Naive thymus-derived CD4-positive, alpha-beta T cell (primary cell): ENCODE data around the gene LRRFIP1. TPM values are rescaled to one million over a fixed set of nuclear protein-coding genes. Genes with fewer than 3 reads are reported as not detected.

Experiments used
- ATAC-seq: fragments of 150-1000 bp; cut with Tn5 transposase; 2 replicates; pipeline ENCODE4 v1.10.0; 2021; ENCODE audit warnings: mild to moderate bottlenecking, moderate library complexity
- CTCF ChIA-PET: fragments of 350-600 bp; sonication (Branson Sonifier 250); formaldehyde crosslinking; loops from one replicate; lab custom pipeline; 2021; ENCODE audit warnings: antibody characterized with exemption; lab: Charles Lee
- POLR2A ChIA-PET: fragments of 350-600 bp; sonication (Branson Sonifier 250); formaldehyde crosslinking; loops from one replicate; lab custom pipeline; 2021; ENCODE audit warnings: antibody characterized with exemption, inconsistent platforms; lab: Charles Lee
- DNase-seq, 9 donors: peaks; one replicate each; pipeline versions ENCODE4 v3.0.0 to v3.0.0-alpha.2; 2020 to 2022; ENCODE audit warnings: mixed read lengths in 1 of 9
- H3K27ac ChIP-seq: one replicate; pipeline ENCODE4 v1.7.0; 2013; ENCODE audit warnings: mild to moderate bottlenecking, low read depth, low read length, moderate library complexity
- H3K27me3 ChIP-seq, 2 donors: one replicate each; pipeline ENCODE4 v1.7.0; 2013; ENCODE audit warnings: low read length in 2 of 2, mild to moderate bottlenecking in 2 of 2, moderate library complexity in 2 of 2; ENCODE audit not compliant: control insufficient read depth in 2 of 2, insufficient read depth in 2 of 2
- H3K36me3 ChIP-seq, 3 experiments: 1 replicate in 2 of 3; 2 replicates in 1 of 3; pipeline ENCODE4 v1.7.0; 2013; ENCODE audit warnings: low read length in 3 of 3, mild to moderate bottlenecking in 3 of 3, moderate library complexity in 1 of 3; ENCODE audit not compliant: insufficient read depth in 3 of 3, control insufficient read depth in 2 of 3
- H3K4me1 ChIP-seq, 2 donors: one replicate each; pipeline ENCODE4 v1.7.0; 2013; ENCODE audit warnings: low read length in 2 of 2, mild to moderate bottlenecking in 2 of 2, moderate library complexity in 1 of 2; ENCODE audit not compliant: control insufficient read depth in 2 of 2, insufficient read depth in 2 of 2
- H3K4me3 ChIP-seq: 2 replicates; pipeline ENCODE4 v1.7.0; 2013; ENCODE audit warnings: mild to moderate bottlenecking, low read length
- H3K9me3 ChIP-seq, 3 experiments: 1 replicate in 2 of 3; 2 replicates in 1 of 3; pipeline ENCODE4 v1.7.0; 2013; ENCODE audit warnings: low read length in 3 of 3; ENCODE audit not compliant: control insufficient read depth in 2 of 3
- H3K27ac Mint-ChIP-seq, 9 donors: one replicate each; pipeline ENCODE4 v1.8.0; 2020 to 2022; ENCODE audit warnings: mixed read lengths in 9 of 9, mild to moderate bottlenecking in 8 of 9, moderate library complexity in 5 of 9, inconsistent platforms in 2 of 9
- H3K27me3 Mint-ChIP-seq, 5 donors: one replicate each; pipeline ENCODE4 v1.8.0; 2021 to 2022; ENCODE audit warnings: mixed read lengths in 5 of 5, mild to moderate bottlenecking in 1 of 5
- H3K36me3 Mint-ChIP-seq, 5 donors: one replicate each; pipeline ENCODE4 v1.8.0; 2020 to 2022; ENCODE audit warnings: mixed read lengths in 5 of 5, mild to moderate bottlenecking in 3 of 5, inconsistent platforms in 1 of 5
- H3K4me1 Mint-ChIP-seq, 7 donors: one replicate each; pipeline ENCODE4 v1.8.0; 2020 to 2022; ENCODE audit warnings: mixed read lengths in 7 of 7, mild to moderate bottlenecking in 3 of 7, inconsistent platforms in 1 of 7
- H3K4me3 Mint-ChIP-seq, 10 donors: one replicate each; pipeline ENCODE4 v1.8.0; 2020 to 2022; ENCODE audit warnings: mild to moderate bottlenecking in 10 of 10, mixed read lengths in 10 of 10, moderate library complexity in 6 of 10, inconsistent platforms in 2 of 10
- H3K9me3 Mint-ChIP-seq, 11 donors: one replicate each; pipeline ENCODE4 v1.8.0; 2020 to 2022; ENCODE audit warnings: mixed read lengths in 11 of 11, mild to moderate bottlenecking in 4 of 11, inconsistent platforms in 1 of 11, moderate library complexity in 1 of 11
- intact Hi-C, 2 donors: fragments of 100-400 bp; cut with micrococcal nuclease; formaldehyde crosslinking; loops; one replicate each; pipeline ENCODE4 v1.15.1; 2023
- polyA plus RNA-seq, 2 donors: library from polyadenylated mRNA; unstranded; fragments of 300-500 nt; fragmentation: Illumina TruSeq; gene quantifications; one replicate each; pipeline ENCODE4 v1.2.3, GENCODE V29; 2021
- total RNA-seq, 6 experiments: library from RNA in 5 of 6; stranded (reverse) in 5 of 6; gene quantifications; 1 replicate in 5 of 6; 2 replicates in 1 of 6; pipeline ENCODE4 v1.2.3 and lab custom pipeline; 2021 to 2026

Gene LRRFIP1
- total and polyA plus RNA-seq, 7 experiments from 2014 or later: 82.2 to 257 (median 105) TPM

- intact Hi-C loops: loop anchor here (1.0 to 10.0 kb wide), 3 partner anchors 12 to 749 kb away; partner anchors contain the start of gene ASB1 (in 1 of the 2)
- ChIA-PET POLR2A (interaction anchor here (1.3 to 15.8 kb wide), 6 partner anchors 9 to 71 kb away, joined by 3 to 349 read pairs (median 17); no protein-coding TSS in a partner anchor), CTCF (interaction anchor here (0.7 to 8.2 kb wide), 3 partner anchors 15 to 70 kb away, joined by 3 to 181 read pairs (median 111); no protein-coding TSS in a partner anchor)
- Histone ChIP-seq H3K36me3 (no peaks in the 10 kb centered on the region), H3K4me3 (peak overlapping the region; percentile 66), H3K4me1 (peaks cover 30 to 38% of the 10 kb centered on the region in 2 donors), H3K27me3 (no peaks in the 10 kb centered on the region), H3K9me3 (no peaks in the 10 kb centered on the region), H3K27ac (peak overlapping the region; percentile 99)
- Mint-ChIP-seq H3K4me3 (peak overlapping the region; percentile 84 to 97 (median 90)), H3K9me3 (peaks cover 0 to 2% (median 0%) of the 10 kb centered on the region in 11 donors), H3K4me1 (peaks cover 37 to 62% (median 57%) of the 10 kb centered on the region in 7 donors), H3K27ac (peak overlapping the region; percentile 94 to 100 (median 99)), H3K36me3 (no peaks in the 10 kb centered on the region), H3K27me3 (peaks cover 0 to 2% (median 0%) of the 10 kb centered on the region in 5 donors)
- no peak for ATAC-seq
- peak in 2 of 9 donors; percentile 26 to 34 for DNase-seq
These were observed 47.9 kb downstream of the LRRFIP1 start for GRCh38 chr2:237675316-237675715.

- H3K4me1 Mint-ChIP-seq: peaks cover 19 to 49% (median 31%) of the 10 kb centered on the region in 7 donors
- Histone ChIP-seq H3K27me3 (no peaks in the 10 kb centered on the region), H3K36me3 (no peaks in the 10 kb centered on the region), H3K4me3 (no peak overlapping the region), H3K4me1 (peaks cover 0 to 13% of the 10 kb centered on the region in 2 donors), H3K27ac (no peak overlapping the region), H3K9me3 (no peaks in the 10 kb centered on the region)
- CTCF ChIA-PET: interaction anchor here (1.7 kb wide), 1 partner anchor 8 kb away, joined by 6 read pairs; no protein-coding TSS in a partner anchor
- intact Hi-C loops: no loop called here
- POLR2A ChIA-PET: interaction anchor here (0.6 to 15.8 kb wide), 2 partner anchors 11 to 279 kb away, joined by 3 to 349 read pairs; no protein-coding TSS in a partner anchor
- DNase-seq (no peak), ATAC-seq (no peak)
- no peaks in the 10 kb centered on the region for H3K9me3 Mint-ChIP-seq
- H3K27me3 Mint-ChIP-seq: no peaks in the 10 kb centered on the region
- peaks cover 0 to 5% (median 0%) of the 10 kb centered on the region in 5 donors for H3K36me3 Mint-ChIP-seq
- H3K4me3 Mint-ChIP-seq: no peak overlapping the region
- peak overlapping the region in 2 of 9 donors; percentile 18 to 36 for H3K27ac Mint-ChIP-seq
These were observed 53.5 kb downstream of the LRRFIP1 start for GRCh38 chr2:237680702-237681478.

DNA sequence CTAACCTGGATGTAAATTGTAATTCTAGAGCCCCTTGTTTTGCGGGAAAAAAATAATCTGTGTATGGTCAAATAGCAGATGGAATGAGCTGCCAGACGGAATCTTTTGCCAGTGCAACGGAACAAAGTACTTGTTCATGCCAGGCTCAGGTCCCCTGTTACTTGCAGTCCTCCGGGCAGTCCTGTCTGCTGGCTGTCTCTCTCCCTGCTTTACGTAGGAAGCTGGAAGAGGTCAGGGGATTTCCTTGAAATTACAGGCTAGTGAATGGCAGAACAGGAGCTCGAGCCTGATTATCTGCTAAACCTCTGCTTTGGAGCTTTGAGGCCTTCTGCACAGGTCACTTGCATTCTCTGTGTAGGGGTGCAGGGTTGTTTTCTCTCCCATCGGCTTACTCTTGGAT, 54.8 kb downstream of the LRRFIP1 start:
- Mint-ChIP-seq H3K4me3 (no peak overlapping the region), H3K36me3 (peaks cover 0 to 5% (median 0%) of the 10 kb centered on the region in 5 donors), H3K27ac (no peak overlapping the region), H3K4me1 (peaks cover 18 to 48% (median 31%) of the 10 kb centered on the region in 7 donors), H3K9me3 (no peaks in the 10 kb centered on the region), H3K27me3 (no peaks in the 10 kb centered on the region)
- intact Hi-C loops: no loop called here
- Histone ChIP-seq H3K36me3 (no peaks in the 10 kb centered on the region), H3K9me3 (no peaks in the 10 kb centered on the region), H3K4me3 (no peak overlapping the region), H3K27ac (no peak overlapping the region), H3K27me3 (no peaks in the 10 kb centered on the region), H3K4me1 (peaks cover 6 to 10% of the 10 kb centered on the region in 2 donors)
- ATAC-seq (no peak), DNase-seq (peak in 1 of 9 donors; percentile 16)
- ChIA-PET CTCF (interaction anchor here (0.5 to 1.7 kb wide), 4 partner anchors 9 to 98 kb away, joined by 3 to 6 read pairs (median 5); no protein-coding TSS in a partner anchor), POLR2A (interaction anchor here (15.8 kb wide), 1 partner anchor 10 kb away, joined by 349 read pairs; no protein-coding TSS in a partner anchor)

DNA sequence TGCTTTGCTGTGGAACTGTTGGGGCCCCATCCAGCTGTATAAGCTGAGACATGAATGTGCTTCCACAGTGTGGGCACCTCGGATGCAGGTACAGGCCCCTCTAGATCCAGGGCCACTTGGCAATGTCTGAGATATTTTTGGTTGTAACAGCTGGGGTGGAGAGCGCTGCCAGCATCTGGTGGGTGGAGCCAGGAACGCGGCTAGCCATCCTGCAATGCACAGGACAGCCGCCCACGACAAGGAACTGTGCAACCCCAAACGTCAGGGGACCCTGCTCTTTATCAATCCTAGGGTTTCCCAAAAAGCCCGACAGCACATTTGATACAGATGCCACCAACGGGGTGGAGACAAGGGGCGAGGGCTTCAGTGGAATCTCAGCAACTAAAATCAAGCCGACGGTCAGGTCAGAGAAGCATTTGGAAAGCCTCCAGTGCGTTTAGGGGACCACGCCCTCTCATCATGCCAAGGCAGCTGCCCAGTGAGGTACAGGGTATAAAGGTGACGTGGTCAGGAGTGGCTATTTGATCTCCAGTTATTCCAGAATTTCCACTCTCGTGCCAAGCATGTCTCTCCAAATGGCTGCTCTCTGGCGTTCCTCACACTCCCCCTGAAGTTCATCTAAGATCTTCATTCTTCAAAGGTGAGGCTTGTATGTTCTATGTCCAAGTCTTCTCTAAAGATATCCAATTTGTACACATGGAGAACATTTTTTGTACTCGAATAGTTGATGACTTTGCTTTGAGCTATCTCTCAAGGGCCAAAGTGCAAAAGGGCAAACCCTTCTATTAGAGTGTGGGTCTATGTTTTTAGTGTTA, 55.7 kb downstream of the LRRFIP1 start:
- no peaks in the 10 kb centered on the region for H3K27me3 Mint-ChIP-seq
- Histone ChIP-seq H3K36me3 (no peaks in the 10 kb centered on the region), H3K27me3 (no peaks in the 10 kb centered on the region), H3K9me3 (no peaks in the 10 kb centered on the region), H3K4me1 (peaks cover 10 to 16% of the 10 kb centered on the region in 2 donors), H3K4me3 (no peak overlapping the region), H3K27ac (no peak overlapping the region)
- peaks cover 15 to 48% (median 32%) of the 10 kb centered on the region in 7 donors for H3K4me1 Mint-ChIP-seq
- DNase-seq (peak in 1 of 9 donors; percentile 15), ATAC-seq (no peak)
- CTCF ChIA-PET: interaction anchor here (1.3 to 1.7 kb wide), 3 partner anchors 10 to 63 kb away, joined by 3 to 6 read pairs (median 5); no protein-coding TSS in a partner anchor
- H3K4me3 Mint-ChIP-seq: no peak overlapping the region
- H3K27ac Mint-ChIP-seq: peak overlapping the region in 1 of 9 donors; percentile 36
- H3K36me3 Mint-ChIP-seq: peaks cover 0 to 5% (median 0%) of the 10 kb centered on the region in 5 donors
- POLR2A ChIA-PET: interaction anchor here (3.3 to 15.8 kb wide), 2 partner anchors 8 to 9 kb away, joined by 19 to 349 read pairs; no protein-coding TSS in a partner anchor
- no peaks in the 10 kb centered on the region for H3K9me3 Mint-ChIP-seq
- intact Hi-C loops: no loop called here

DNA sequence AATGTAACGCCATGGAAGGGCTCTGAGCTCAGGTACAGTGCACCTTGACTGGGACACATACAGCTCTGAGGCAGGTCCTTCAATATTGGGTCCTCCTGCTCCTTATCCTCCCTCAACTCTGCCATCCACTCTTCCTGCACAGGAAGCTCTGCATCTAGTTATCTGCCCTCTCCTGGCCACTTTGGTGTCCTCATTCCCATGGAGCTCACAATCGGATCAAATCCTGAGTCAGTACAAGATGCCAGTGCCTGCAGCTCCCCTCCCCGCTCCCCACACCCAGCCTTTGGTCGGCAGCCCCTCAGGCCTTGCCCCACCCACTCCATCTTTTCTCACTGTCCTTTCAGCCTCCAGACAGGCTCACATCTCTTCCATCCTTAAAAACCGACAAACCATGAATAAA, 58.0 kb downstream of the LRRFIP1 start:
- H3K4me3 ChIP-seq: no peak overlapping the region
- peak overlapping the region in 8 of 9 donors; percentile 55 to 100 (median 98) for H3K27ac Mint-ChIP-seq
- H3K27me3 Mint-ChIP-seq: no peaks in the 10 kb centered on the region
- ChIA-PET CTCF (interaction anchor here (0.8 to 11.8 kb wide), 3 partner anchors 10 to 554 kb away, joined by 3 to 111 read pairs (median 4); no protein-coding TSS in a partner anchor), POLR2A (interaction anchor here (3.3 to 15.8 kb wide), 2 partner anchors 7 to 10 kb away, joined by 19 to 349 read pairs; no protein-coding TSS in a partner anchor)
- no peak for DNase-seq
- H3K27me3 ChIP-seq: no peaks in the 10 kb centered on the region
- intact Hi-C loops: no loop called here
- H3K4me1 Mint-ChIP-seq: peaks cover 28 to 62% (median 49%) of the 10 kb centered on the region in 7 donors
- H3K9me3 Mint-ChIP-seq: no peaks in the 10 kb centered on the region
- H3K36me3 ChIP-seq: no peaks in the 10 kb centered on the region
- H3K36me3 Mint-ChIP-seq: peaks cover 0 to 5% (median 0%) of the 10 kb centered on the region in 5 donors
- ATAC-seq: no peak
- peaks cover 29 to 39% of the 10 kb centered on the region in 2 donors for H3K4me1 ChIP-seq
- no peak overlapping the region for H3K4me3 Mint-ChIP-seq
- H3K9me3 ChIP-seq: no peaks in the 10 kb centered on the region
- no peak overlapping the region for H3K27ac ChIP-seq
